Measurements from ENCODE around the gene MORN5.

MORN5 gene

GRCh38 chr9:122173670-122174069 lies 14.0 kb downstream of the MORN5 start:
- no peak for TF ChIP-seq CTCF (conservative IDR thresholded peaks at IDR 0.05; ENCODE audit: control insufficient read depth, insufficient read depth, low read depth, low read length)
- no peak for DNase-seq (ENCODE audit: low read depth)
- no peak overlapping the region for H3K4me3 ChIP-seq (ENCODE audit: control insufficient read depth, low read depth, low read length)

- no peak for TF ChIP-seq CTCF (conservative IDR thresholded peaks at IDR 0.05; ENCODE audit: control insufficient read depth, insufficient read depth, low read depth, low read length)
- no peak overlapping the region for H3K4me3 ChIP-seq (ENCODE audit: control insufficient read depth, low read depth, low read length)
- no peak for DNase-seq (ENCODE audit: low read depth)
These were observed 17.2 kb downstream of the MORN5 start for GRCh38 chr9:122176916-122177315.

- DNase-seq (ENCODE audit: low read depth): no peak
- H3K4me3 ChIP-seq (ENCODE audit: control insufficient read depth, low read depth, low read length): no peak overlapping the region
- TF ChIP-seq CTCF (conservative IDR thresholded peaks at IDR 0.05; ENCODE audit: control insufficient read depth, insufficient read depth, low read depth, low read length): no peak
These were observed 19.5 kb downstream of the MORN5 start for GRCh38 chr9:122179054-122179689.

GRCh38 chr9:122179690-122180074 lies 20.0 kb downstream of the MORN5 start:
- H3K4me3 ChIP-seq (ENCODE audit: control insufficient read depth, low read depth, low read length): no peak overlapping the region

GRCh38 chr9:122180633-122181032 lies 20.9 kb downstream of the MORN5 start:
- TF ChIP-seq CTCF (conservative IDR thresholded peaks at IDR 0.05; ENCODE audit: control insufficient read depth, insufficient read depth, low read depth, low read length): no peak
- DNase-seq (ENCODE audit: low read depth): peak; percentile 87
- no peak overlapping the region for H3K4me3 ChIP-seq (ENCODE audit: control insufficient read depth, low read depth, low read length)

More at GRCh38 chr9:122179690-122180074, 20.0 kb downstream of the MORN5 start:
- TF ChIP-seq CTCF (conservative IDR thresholded peaks at IDR 0.05; ENCODE audit: control insufficient read depth, insufficient read depth, low read depth, low read length): no peak
- DNase-seq (ENCODE audit: low read depth): peak; percentile 12

GRCh38 chr9:122183501-122183900 lies 23.8 kb downstream of the MORN5 start:
- no peak for TF ChIP-seq CTCF (conservative IDR thresholded peaks at IDR 0.05; ENCODE audit: control insufficient read depth, insufficient read depth, low read depth, low read length)
- no peak overlapping the region for H3K4me3 ChIP-seq (ENCODE audit: control insufficient read depth, low read depth, low read length)
- DNase-seq (ENCODE audit: low read depth): no peak

GRCh38 chr9:122184551-122184950 lies 24.8 kb downstream of the MORN5 start:
- no peak for TF ChIP-seq CTCF (conservative IDR thresholded peaks at IDR 0.05; ENCODE audit: control insufficient read depth, insufficient read depth, low read depth, low read length)
- DNase-seq (ENCODE audit: low read depth): no peak
- H3K4me3 ChIP-seq (ENCODE audit: control insufficient read depth, low read depth, low read length): no peak overlapping the region
